ENCODE data around the gene EDIL3.

EDIL3 gene

GRCh38 chr5:84306601-84307000 is 78.1 kb downstream of the EDIL3 start:
- TF ChIP-seq POLR2AphosphoS5 (IDR thresholded peaks at IDR 0.05; ENCODE audit: low read depth, low read length) (no peak), SIN3A (IDR thresholded peaks at IDR 0.05; ENCODE audit: borderline replicate concordance, insufficient read depth, low read length) (no peak), REST (IDR thresholded peaks at IDR 0.05; ENCODE audit: insufficient read depth in 1 of 2, low read depth in 2 of 2, low read length in 2 of 2) (no peak), FOXP2 (optimal IDR thresholded peaks at IDR 0.05; ENCODE audit: borderline replicate concordance, extremely low read depth, extremely low read length, insufficient read depth) (no peak), TAF1 (IDR thresholded peaks at IDR 0.05; ENCODE audit: borderline replicate concordance, insufficient read depth, low read length) (no peak)

GRCh38 chr5:84304599-84304998 is 80.1 kb downstream of the EDIL3 start:
- TF ChIP-seq SIN3A (IDR thresholded peaks at IDR 0.05; ENCODE audit: borderline replicate concordance, insufficient read depth, low read length), result no peak

- no peak for TF ChIP-seq FOXP2 (optimal IDR thresholded peaks at IDR 0.05; ENCODE audit: borderline replicate concordance, extremely low read depth, extremely low read length, insufficient read depth)
- no peak for TF ChIP-seq TAF1 (IDR thresholded peaks at IDR 0.05; ENCODE audit: borderline replicate concordance, insufficient read depth, low read length)
- TF ChIP-seq POLR2AphosphoS5 (IDR thresholded peaks at IDR 0.05; ENCODE audit: low read depth, low read length), result no peak
- TF ChIP-seq REST (IDR thresholded peaks at IDR 0.05; ENCODE audit: insufficient read depth in 1 of 2, low read depth in 2 of 2, low read length in 2 of 2), result no peak
- TF ChIP-seq SIN3A (IDR thresholded peaks at IDR 0.05; ENCODE audit: borderline replicate concordance, insufficient read depth, low read length), result no peak
These were observed 81.4 kb downstream of the EDIL3 start for GRCh38 chr5:84303315-84303714.

GRCh38 chr5:84301535-84301934 is 83.1 kb downstream of the EDIL3 start:
- TF ChIP-seq POLR2AphosphoS5 (IDR thresholded peaks at IDR 0.05; ENCODE audit: low read depth, low read length) (no peak), SIN3A (IDR thresholded peaks at IDR 0.05; ENCODE audit: borderline replicate concordance, insufficient read depth, low read length) (no peak), REST (IDR thresholded peaks at IDR 0.05; ENCODE audit: insufficient read depth in 1 of 2, low read depth in 2 of 2, low read length in 2 of 2) (no peak), TAF1 (IDR thresholded peaks at IDR 0.05; ENCODE audit: borderline replicate concordance, insufficient read depth, low read length) (no peak), FOXP2 (optimal IDR thresholded peaks at IDR 0.05; ENCODE audit: borderline replicate concordance, extremely low read depth, extremely low read length, insufficient read depth) (no peak)

- no peak for TF ChIP-seq FOXP2 (optimal IDR thresholded peaks at IDR 0.05; ENCODE audit: borderline replicate concordance, extremely low read depth, extremely low read length, insufficient read depth)
- TF ChIP-seq TAF1 (IDR thresholded peaks at IDR 0.05; ENCODE audit: borderline replicate concordance, insufficient read depth, low read length), result no peak
- no peak for TF ChIP-seq REST (IDR thresholded peaks at IDR 0.05; ENCODE audit: insufficient read depth in 1 of 2, low read depth in 2 of 2, low read length in 2 of 2)
- TF ChIP-seq SIN3A (IDR thresholded peaks at IDR 0.05; ENCODE audit: borderline replicate concordance, insufficient read depth, low read length), result no peak
- TF ChIP-seq POLR2AphosphoS5 (IDR thresholded peaks at IDR 0.05; ENCODE audit: low read depth, low read length), result no peak
These were observed 84.7 kb downstream of the EDIL3 start for GRCh38 chr5:84299959-84300358.

All from PFSK-1 (cell line).